ENCODE data around the gene PPEF1. TPM values are rescaled to one million over a fixed set of nuclear protein-coding genes. Genes with fewer than 3 reads are reported as not detected.

PPEF1 gene
- total and polyA plus RNA-seq, 2 of the 8 experiments (the other 6 are each of a cell fraction or from before 2014, with no cell fraction given), result 0.08 to 0.30 TPM

DNA sequence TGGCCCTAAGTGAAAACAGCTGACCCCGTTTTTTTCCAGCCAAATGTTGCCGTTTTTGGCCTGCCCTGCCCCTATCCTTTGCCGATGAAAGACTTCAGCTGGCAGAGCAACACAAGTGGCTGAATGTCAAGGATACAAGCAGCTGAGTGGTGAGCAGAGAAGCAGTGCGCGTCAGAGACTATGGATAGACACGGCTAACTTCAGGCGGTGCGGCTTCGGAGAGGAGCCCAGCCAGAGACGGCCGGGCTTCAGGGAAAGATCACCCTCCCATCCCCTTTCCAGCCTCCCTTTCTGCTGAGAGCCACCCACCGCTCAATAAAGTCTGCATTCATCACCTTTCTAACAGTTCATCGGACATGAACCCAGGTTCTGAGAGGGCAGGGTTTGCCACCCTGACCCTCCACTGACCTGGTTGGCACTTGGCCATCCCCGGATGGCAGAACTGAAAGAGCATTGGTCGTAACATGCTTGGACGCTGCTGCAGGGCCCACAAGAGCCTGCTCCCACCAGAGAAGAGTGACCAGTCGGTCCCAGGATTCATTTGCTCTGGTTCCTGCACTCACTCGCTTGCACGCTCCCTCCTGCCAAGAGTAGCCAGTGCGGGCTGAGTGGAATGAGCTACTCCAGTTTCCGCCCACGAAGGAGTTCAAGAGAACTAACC, 125.8 kb downstream of the PPEF1 start:
- FAIRE-seq (no peak), DNase-seq (ENCODE audit: low read depth in 1 of 2, low spot score in 2 of 2) (no peak)
- Histone ChIP-seq H3K79me2 (ENCODE audit: control insufficient read depth in 1 of 2, insufficient read depth in 2 of 2, low read length in 2 of 2) (no peaks in the 10 kb centered on the region), H3K56ac (replicated peaks; ENCODE audit: insufficient read length, low read depth, low read length) (no peak overlapping the region), H4K91ac (replicated peaks; ENCODE audit: insufficient read length, low read length) (no peak overlapping the region), H3K4me3 (ENCODE audit: extremely low read depth in 1 of 4, insufficient read depth in 2 of 4, low read depth in 3 of 4, low read length in 4 of 4) (no peak overlapping the region), H2BK5ac (ENCODE audit: low read depth, low read length) (no peak overlapping the region), H4K5ac (ENCODE audit: insufficient read length, low read depth, low read length) (no peak overlapping the region), H3K79me1 (ENCODE audit: low read depth, low read length) (no peaks in the 10 kb centered on the region), H3K23ac (ENCODE audit: insufficient read length) (no peak overlapping the region), H3K9me3 (ENCODE audit: insufficient read depth in 2 of 2, low read depth in 1 of 2, low read length in 1 of 2) (no peaks in the 10 kb centered on the region), H2BK12ac (ENCODE audit: low read depth, low read length) (no peak overlapping the region), H2AFZ (ENCODE audit: low read length) (peak overlapping the region; percentile 39; the same call in 1 of the 2 replicates), H3K4ac (replicated peaks; ENCODE audit: insufficient read length, low read depth, low read length) (no peak overlapping the region), H3K4me2 (ENCODE audit: insufficient read depth in 1 of 2, low read depth in 2 of 2, low read length in 2 of 2) (no peak overlapping the region), H2BK120ac (replicated peaks; ENCODE audit: low read depth, low read length) (no peak overlapping the region), H3K23me2 (ENCODE audit: low read depth, low read length) (no peaks in the 10 kb centered on the region), H2BK20ac (ENCODE audit: low read length) (no peak overlapping the region), H3K14ac (ENCODE audit: insufficient read length) (no peak overlapping the region), H2BK15ac (ENCODE audit: low read length) (no peak overlapping the region), H3K36me3 (ENCODE audit: control insufficient read depth in 2 of 4, insufficient read depth in 4 of 4, low read length in 3 of 4) (no peaks in the 10 kb centered on the region), H4K8ac (ENCODE audit: extremely low read depth, insufficient read depth, low read length) (no peak overlapping the region), H4K20me1 (replicated peaks in 1 of 2; ENCODE audit: control insufficient read depth in 1 of 2, insufficient read depth in 2 of 2, low read length in 2 of 2) (no peaks in the 10 kb centered on the region), H2AK5ac (ENCODE audit: low read depth, low read length) (no peak overlapping the region), H3K18ac (ENCODE audit: extremely low read depth, low read length) (no peak overlapping the region), H3K4me1 (replicated peaks in 1 of 4; ENCODE audit: control insufficient read depth in 3 of 4, insufficient read depth in 4 of 4, low read length in 3 of 4) (no peaks in the 10 kb centered on the region; a peak in 1 of 7 replicates), H3K27me3 (replicated peaks in 1 of 4; ENCODE audit: control insufficient read depth in 3 of 4, extremely low read depth in 1 of 4, insufficient read depth in 3 of 4, low read length in 3 of 4) (no peaks in the 10 kb centered on the region), H3K27ac (ENCODE audit: low read depth, low read length) (no peak overlapping the region), H3K9ac (replicated peaks in 1 of 4; ENCODE audit: extremely low read depth in 1 of 4, low read depth in 3 of 4, low read length in 3 of 4) (no peak overlapping the region)
- CTCF ChIA-PET (ENCODE audit: partially characterized antibody), result interaction anchor here (0.6 to 1.1 kb wide), 3 partner anchors 9 to 156 kb away, joined by 3 read pairs; no protein-coding TSS in a partner anchor
- POLR2A ChIA-PET (ENCODE audit: partially characterized antibody), result no interaction called here
- WGBS, 2 experiments (ENCODE audit: extremely low coverage in 1 of 2, insufficient coverage in 1 of 2, insufficient read length in 1 of 2, insufficient replicate concordance in 2 of 2, low coverage in 1 of 2, low lambda C conversion rate in 2 of 2, missing lambda C conversion rate in 1 of 2), result 86% methylated on average over 21 of the region's 22 CpGs; no CpG with 5 or more reads in 1 of the 2 experiments
- no peak for TF ChIP-seq RFX5 (IDR thresholded peaks at IDR 0.05; ENCODE audit: borderline replicate concordance, low read depth, low read length)

All from H1 (cell line).